ENCODE measurements around the gene LAMB4.

DNA sequence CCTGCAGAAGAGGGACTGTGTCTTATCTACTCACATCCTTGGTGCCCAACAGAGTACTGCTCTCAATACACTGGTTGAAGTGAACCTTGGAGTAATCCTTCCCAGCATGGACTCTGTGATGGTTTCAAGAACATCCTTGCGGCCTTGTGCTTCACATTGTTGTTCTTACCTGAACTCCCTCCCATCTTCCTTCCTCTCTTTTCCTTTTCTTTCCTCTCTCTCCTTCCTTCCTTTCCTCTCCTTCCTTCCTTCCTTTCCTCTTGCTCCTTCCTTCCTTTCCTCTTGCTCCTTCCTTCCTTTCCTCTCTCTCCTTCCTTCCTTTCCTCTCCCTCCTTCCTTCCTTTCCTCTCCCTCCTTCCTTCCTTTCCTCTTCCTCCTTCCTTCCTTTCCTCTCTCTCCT, 153.5 kb downstream of the LAMB4 start:
- TF ChIP-seq TAF1 (IDR thresholded peaks at IDR 0.05; ENCODE audit: borderline replicate concordance, low read depth, low read length) (no peak), POLR2A (IDR thresholded peaks at IDR 0.05; ENCODE audit: low read depth, low read length) (no peak)
